ENCODE measurements around the gene CAB39.

DNA sequence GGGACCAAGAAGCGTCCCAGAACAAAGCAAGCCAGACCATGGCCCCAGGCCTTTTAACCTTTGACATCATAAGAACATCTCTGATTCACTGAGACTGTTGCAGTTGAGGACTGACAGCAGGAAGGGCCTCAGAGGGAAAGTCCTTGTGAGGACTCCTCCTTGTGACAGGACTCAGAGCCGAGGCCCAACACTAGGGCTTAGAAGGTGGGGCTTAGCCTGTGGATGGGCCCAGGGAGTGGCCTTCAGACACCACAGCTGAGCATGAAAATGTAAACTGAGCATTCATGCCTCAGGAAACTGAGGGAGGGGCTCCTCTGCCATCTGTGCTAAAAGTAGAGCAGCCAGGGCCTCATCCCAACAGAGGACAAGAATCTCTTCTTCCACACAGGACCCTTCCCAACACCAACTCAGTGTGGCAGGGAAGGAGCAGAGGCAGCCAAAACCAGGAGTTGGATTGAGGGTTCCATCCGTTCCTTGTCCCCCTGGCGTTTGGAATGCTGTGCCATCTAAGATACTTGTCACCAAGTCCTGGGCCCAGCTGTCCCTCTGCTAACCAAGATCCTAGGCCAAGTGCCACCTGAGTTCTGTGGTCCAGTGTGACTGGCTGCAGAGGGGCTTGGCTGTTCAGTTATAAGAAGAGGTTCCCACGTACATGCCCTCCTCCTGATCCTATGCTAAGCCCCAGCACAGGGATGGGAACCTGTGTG is 37.5 kb upstream of the CAB39 start:
- TF ChIP-seq, protein P1, sequence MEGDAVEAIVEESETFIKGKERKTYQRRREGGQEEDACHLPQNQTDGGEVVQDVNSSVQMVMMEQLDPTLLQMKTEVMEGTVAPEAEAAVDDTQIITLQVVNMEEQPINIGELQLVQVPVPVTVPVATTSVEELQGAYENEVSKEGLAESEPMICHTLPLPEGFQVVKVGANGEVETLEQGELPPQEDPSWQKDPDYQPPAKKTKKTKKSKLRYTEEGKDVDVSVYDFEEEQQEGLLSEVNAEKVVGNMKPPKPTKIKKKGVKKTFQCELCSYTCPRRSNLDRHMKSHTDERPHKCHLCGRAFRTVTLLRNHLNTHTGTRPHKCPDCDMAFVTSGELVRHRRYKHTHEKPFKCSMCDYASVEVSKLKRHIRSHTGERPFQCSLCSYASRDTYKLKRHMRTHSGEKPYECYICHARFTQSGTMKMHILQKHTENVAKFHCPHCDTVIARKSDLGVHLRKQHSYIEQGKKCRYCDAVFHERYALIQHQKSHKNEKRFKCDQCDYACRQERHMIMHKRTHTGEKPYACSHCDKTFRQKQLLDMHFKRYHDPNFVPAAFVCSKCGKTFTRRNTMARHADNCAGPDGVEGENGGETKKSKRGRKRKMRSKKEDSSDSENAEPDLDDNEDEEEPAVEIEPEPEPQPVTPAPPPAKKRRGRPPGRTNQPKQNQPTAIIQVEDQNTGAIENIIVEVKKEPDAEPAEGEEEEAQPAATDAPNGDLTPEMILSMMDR (IDR thresholded peaks at IDR 0.05): no peak
- TF ChIP-seq SIN3A (IDR thresholded peaks at IDR 0.05; ENCODE audit: borderline replicate concordance, insufficient read depth, low read depth, low read length): no peak
